GM18526 (cell line): ENCODE data around the gene MYLK.

ENCODE experiments used
- POLR2A ChIP-seq: IDR thresholded peaks from 3 replicates; pipeline ENCODE4 v1.6.1; 2011; ENCODE audit not compliant: insufficient read length; ENCODE audit errors: extremely low read depth

Gene MYLK

GRCh38 chr3:123815981-123816380 lies 68.2 kb downstream of the MYLK start:
- TF ChIP-seq POLR2A: no peak

GRCh38 chr3:123813876-123814275 lies 70.3 kb downstream of the MYLK start:
- no peak for TF ChIP-seq POLR2A

GRCh38 chr3:123809597-123809996 lies 74.5 kb downstream of the MYLK start:
- no peak for TF ChIP-seq POLR2A

- TF ChIP-seq POLR2A: no peak
Observed at GRCh38 chr3:123808812-123809211, 75.3 kb downstream of the MYLK start.

GRCh38 chr3:123807820-123808219 lies 76.3 kb downstream of the MYLK start:
- TF ChIP-seq POLR2A: no peak

- no peak for TF ChIP-seq POLR2A
Observed at GRCh38 chr3:123805504-123805903, 78.6 kb downstream of the MYLK start.

- no peak for TF ChIP-seq POLR2A
Observed at GRCh38 chr3:123805101-123805500, 79.0 kb downstream of the MYLK start.

GRCh38 chr3:123804676-123805075 lies 79.5 kb downstream of the MYLK start:
- TF ChIP-seq POLR2A: no peak

- no peak for TF ChIP-seq POLR2A
Observed at GRCh38 chr3:123803521-123803920, 80.6 kb downstream of the MYLK start.

GRCh38 chr3:123802007-123802625 lies 82.0 kb downstream of the MYLK start:
- TF ChIP-seq POLR2A: no peak

GRCh38 chr3:123801474-123801873 lies 82.7 kb downstream of the MYLK start:
- no peak for TF ChIP-seq POLR2A

GRCh38 chr3:123800362-123800682 lies 83.8 kb downstream of the MYLK start:
- no peak for TF ChIP-seq POLR2A

- TF ChIP-seq POLR2A: no peak
Observed at GRCh38 chr3:123799544-123800361, 84.4 kb downstream of the MYLK start.

GRCh38 chr3:123798550-123798949 lies 85.6 kb downstream of the MYLK start:
- no peak for TF ChIP-seq POLR2A

GRCh38 chr3:123795471-123796251 lies 88.5 kb downstream of the MYLK start:
- TF ChIP-seq POLR2A: no peak

- TF ChIP-seq POLR2A: no peak
Observed at GRCh38 chr3:123793425-123793824, 90.7 kb downstream of the MYLK start.
